ENCODE measurements around the gene CRLF3. TPM values are rescaled to one million over a fixed set of nuclear protein-coding genes. Genes with fewer than 3 reads are reported as not detected.

CRLF3 gene
- total RNA-seq: 10 to 100 TPM; 13.7 to 17.9 (median 13.8) TPM
- long read RNA-seq, donor 1, transcript CRLF3-201 (8 exons, 2,957 nt): major isoform, 17 of 30 reads
- long read RNA-seq, donor 1, partial matches to known transcripts: 3 of 30 reads
- long read RNA-seq, donor 1, other reads (novel, unspliced or antisense): 10 of 30 reads
- long read RNA-seq, donor 2, transcript CRLF3-201 (8 exons, 2,957 nt): major isoform, 10 of 13 reads
- long read RNA-seq, donor 2, partial matches to known transcripts: 0 of 13 reads
- long read RNA-seq, donor 2, other reads (novel, unspliced or antisense): 3 of 13 reads

- H3K4me3 ChIP-seq: peak within 1 kb of the TSS; percentile 75
- peak; percentile 95 for ATAC-seq
- no peaks in the 10 kb centered on the region for H3K9me3 ChIP-seq
Observed at GRCh38 chr17:30824356-30825145, at the start of gene CRLF3. Gene CRLF3, minus strand, starts transcription at chr17:30824692. Its CDS starts 41 bp downstream, at chr17:30824651.

GRCh38 chr17:30869005-30869404 is 44.5 kb upstream of the CRLF3 start:
- no peaks in the 10 kb centered on the region for H3K4me1 ChIP-seq (ENCODE audit: low read depth)
- no peak for TF ChIP-seq CTCF (IDR thresholded peaks at IDR 0.05)
- DNase-seq: no peak
- H3K9me3 ChIP-seq: no peaks in the 10 kb centered on the region
- ATAC-seq: no peak
- no peak overlapping the region for H3K4me3 ChIP-seq
- intact Hi-C loops (cut with DNase I, micrococcal nuclease): no loop called here
- H3K36me3 ChIP-seq (ENCODE audit: low read depth): no peaks in the 10 kb centered on the region

More at GRCh38 chr17:30824356-30825145, at the start of gene CRLF3:
- DNase-seq: peak; percentile 90 to 96 (median 95)
- H3K4me1 ChIP-seq (ENCODE audit: low read depth): peaks cover 33% of the 10 kb centered on the region
- intact Hi-C loops (cut with DNase I, micrococcal nuclease): no loop called here
- peaks cover 4% of the 10 kb centered on the region for H3K36me3 ChIP-seq (ENCODE audit: low read depth)
- peak; percentile 68 for TF ChIP-seq CTCF (IDR thresholded peaks at IDR 0.05)

GRCh38 chr17:30864636-30865035 is 40.1 kb upstream of the CRLF3 start:
- Histone ChIP-seq H3K4me1 (ENCODE audit: low read depth) (no peaks in the 10 kb centered on the region), H3K4me3 (no peak overlapping the region), H3K36me3 (ENCODE audit: low read depth) (no peaks in the 10 kb centered on the region), H3K9me3 (no peaks in the 10 kb centered on the region)
- no peak for DNase-seq
- no peak for ATAC-seq
- TF ChIP-seq CTCF (IDR thresholded peaks at IDR 0.05): no peak
- intact Hi-C loops (cut with DNase I, micrococcal nuclease): no loop called here

- intact Hi-C loops (cut with DNase I, micrococcal nuclease): no loop called here
- no peak overlapping the region for H3K4me3 ChIP-seq
- no peaks in the 10 kb centered on the region for H3K36me3 ChIP-seq (ENCODE audit: low read depth)
- no peaks in the 10 kb centered on the region for H3K9me3 ChIP-seq
- ATAC-seq: no peak
- H3K4me1 ChIP-seq (ENCODE audit: low read depth): no peaks in the 10 kb centered on the region
- no peak for DNase-seq
- TF ChIP-seq CTCF (IDR thresholded peaks at IDR 0.05): no peak
Observed at GRCh38 chr17:30858556-30859250, 34.2 kb upstream of the CRLF3 start.

GRCh38 chr17:30854146-30854545 is 29.7 kb upstream of the CRLF3 start:
- DNase-seq: no peak
- TF ChIP-seq CTCF (IDR thresholded peaks at IDR 0.05): no peak
- H3K9me3 ChIP-seq: no peaks in the 10 kb centered on the region
- H3K36me3 ChIP-seq (ENCODE audit: low read depth): no peaks in the 10 kb centered on the region
- no peak overlapping the region for H3K4me3 ChIP-seq
- intact Hi-C loops (cut with DNase I, micrococcal nuclease): no loop called here
- no peak for ATAC-seq
- H3K4me1 ChIP-seq (ENCODE audit: low read depth): no peaks in the 10 kb centered on the region
